Upper lobe of left lung (tissue), 4 donors: ENCODE results near the gene LYL1.
A peak's percentile ranks its signal among the peaks of the same experiment; 100 is the strongest.

Experiments used
- CTCF ChIP-seq, 6 experiments: fragments of 450-650 bp in 4 of 6; fragments of 200-600 bp in 2 of 6; sonication (generic) in 2 of 6; IDR thresholded peaks; one replicate each; pipeline ENCODE4 v1.5.1; 2016 to 2019; ENCODE audit warnings: antibody characterized with exemption in 6 of 6
- EP300 ChIP-seq, 4 donors: sonication (generic); formaldehyde crosslinking; IDR thresholded peaks; one replicate each; pipeline ENCODE4 v1.5.1; 2017; ENCODE audit warnings: antibody characterized with exemption in 4 of 4, control low read depth in 2 of 4
- POLR2AphosphoS5 ChIP-seq, 2 donors: sonication (generic); formaldehyde crosslinking; IDR thresholded peaks; one replicate each; pipeline ENCODE4 v1.5.1; 2017; ENCODE audit warnings: antibody characterized with exemption in 2 of 2

- TF ChIP-seq POLR2AphosphoS5 (IDR thresholded peaks at IDR 0.05), result no peak
- TF ChIP-seq EP300 (IDR thresholded peaks at IDR 0.05), result no peak
- TF ChIP-seq CTCF (IDR thresholded peaks at IDR 0.05), result peak in 1 of 6 experiments; percentile 4
Measured at GRCh38 chr19:13100031-13100588, 2.5 kb downstream of the LYL1 start.
